ENCODE data around the gene UQCC2.

Gene UQCC2

GRCh38 chr6:33744001-33744848, 32.7 kb upstream of the UQCC2 start:
- peak; percentile 71 for DNase-seq (ENCODE audit: low spot score)

GRCh38 chr6:33742837-33743236, 31.3 kb upstream of the UQCC2 start:
- DNase-seq (ENCODE audit: low spot score): no peak

GRCh38 chr6:33742092-33742491, 30.6 kb upstream of the UQCC2 start:
- DNase-seq (ENCODE audit: low spot score): no peak

- no peak for DNase-seq (ENCODE audit: low spot score)
Observed at GRCh38 chr6:33740794-33741193, 29.3 kb upstream of the UQCC2 start.

- no peak for DNase-seq (ENCODE audit: low spot score)
Observed at GRCh38 chr6:33740204-33740608, 28.7 kb upstream of the UQCC2 start.

GRCh38 chr6:33739571-33739970, 28.1 kb upstream of the UQCC2 start:
- DNase-seq (ENCODE audit: low spot score): no peak

- no peak for DNase-seq (ENCODE audit: low spot score)
Observed at GRCh38 chr6:33738879-33739278, 27.4 kb upstream of the UQCC2 start.

- no peak for DNase-seq (ENCODE audit: low spot score)
Observed at GRCh38 chr6:33738153-33738552, 26.7 kb upstream of the UQCC2 start.

GRCh38 chr6:33737267-33738026, 25.9 kb upstream of the UQCC2 start:
- no peak for DNase-seq (ENCODE audit: low spot score)

- no peak for DNase-seq (ENCODE audit: low spot score)
Observed at GRCh38 chr6:33735216-33735615, 23.7 kb upstream of the UQCC2 start.

- DNase-seq (ENCODE audit: low spot score): no peak
Observed at GRCh38 chr6:33733709-33734007, 22.2 kb upstream of the UQCC2 start.

GRCh38 chr6:33732817-33733708, 21.6 kb upstream of the UQCC2 start:
- peak; percentile 57 for DNase-seq (ENCODE audit: low spot score)

GRCh38 chr6:33732385-33732784, 20.9 kb upstream of the UQCC2 start:
- DNase-seq (ENCODE audit: low spot score): no peak

- peak; percentile 63 for DNase-seq (ENCODE audit: low spot score)
Observed at GRCh38 chr6:33731751-33732282, 20.3 kb upstream of the UQCC2 start.

GRCh38 chr6:33731035-33731434, 19.5 kb upstream of the UQCC2 start:
- no peak for DNase-seq (ENCODE audit: low spot score)

GRCh38 chr6:33730611-33731010, 19.1 kb upstream of the UQCC2 start:
- DNase-seq (ENCODE audit: low spot score): no peak

- no peak for DNase-seq (ENCODE audit: low spot score)
Observed at GRCh38 chr6:33729059-33729458, 17.6 kb upstream of the UQCC2 start.

- DNase-seq (ENCODE audit: low spot score): no peak
Observed at GRCh38 chr6:33728438-33728837, 16.9 kb upstream of the UQCC2 start.

GRCh38 chr6:33727932-33728331, 16.4 kb upstream of the UQCC2 start:
- no peak for DNase-seq (ENCODE audit: low spot score)

GRCh38 chr6:33727126-33727525, 15.6 kb upstream of the UQCC2 start:
- no peak for DNase-seq (ENCODE audit: low spot score)

GRCh38 chr6:33726696-33727095, 15.2 kb upstream of the UQCC2 start:
- no peak for DNase-seq (ENCODE audit: low spot score)
